Heart left ventricle (tissue), 13 donors: ENCODE measurements around the gene PGGT1B.

Experiments used
- CTCF ChIP-seq, 12 donors: fragments of 200-600 bp; sonication (generic) in 4 of 12; IDR thresholded peaks; one replicate each; pipeline versions ENCODE4 v1.5.0 to v1.8.0; 2018 to 2022; ENCODE audit warnings: antibody characterized with exemption in 12 of 12, mild to moderate bottlenecking in 5 of 12
- POLR2A ChIP-seq, 2 donors: fragments of 450-650 bp; IDR thresholded peaks; one replicate each; pipeline ENCODE4 v1.6.1; 2017; ENCODE audit warnings: antibody characterized with exemption in 2 of 2, mild to moderate bottlenecking in 2 of 2, moderate library complexity in 2 of 2
- donor health status: ischemic (EF 13 %, LVEDD 7.1; RV severe dilation, severe dysfunction).
- donor health status: DM: no; HTN: yes; CAD: no.
- donor health status: DM: no; HTN: no; CAD: no.
- donor health status: ischemic (EF 25% LVEDD 6.9; RV normal size, moderate dysfunction).
- donor health status: ischemic (EF 25% LVEDD 5.7; RV mildly dilated, moderate dysfunction).
- donor health status: ischemic (EF 35%, LVEDD 5.7; RV mildly dilated, moderate dysfunction).
- donor health status: nonischemic (EF 11% LVEDD 7.7; RV severe dilation, severe dysfunction).
- donor health status: DM: yes; HTN: yes; CAD: no.
- donor health status: PGD.
- donor health status: ischemic (EF 29% LVEDD 5.4; RV normal size, mild dysfunction).
- donor health status: nonischemic (EF 23%, LVEDD 6.1; RV moderate dilation, normal function).

GRCh38 chr5:115274584-115274983, 11.9 kb upstream of the PGGT1B start:
- TF ChIP-seq CTCF (IDR thresholded peaks at IDR 0.05), result no peak
- no peak for TF ChIP-seq POLR2A (IDR thresholded peaks at IDR 0.05)
